GM04504 (cell line): Measurements from ENCODE around the gene PPFIA2.
A peak's percentile ranks its signal among the peaks of the same experiment; 100 is the strongest.
"Not testable (repeated sequence)": the region's sequence is repeated elsewhere in the genome, so short reads cannot be mapped to it uniquely, and the experiment has no call there.

Source experiments
- DNase-seq: peaks from one replicate; pipeline ENCODE4 v3.0.0-alpha.2; 2012; ENCODE audit warnings: low read depth

Gene PPFIA2

GRCh38 chr12:81668475-81668874 is 90.7 kb downstream of the PPFIA2 start:
- DNase-seq, result peak; percentile 16

GRCh38 chr12:81659310-81659709 is 99.8 kb downstream of the PPFIA2 start:
- not testable (repeated sequence) for DNase-seq

GRCh38 chr12:81644503-81644902 is 114.6 kb downstream of the PPFIA2 start:
- no peak for DNase-seq

- DNase-seq, result no peak
Measured at GRCh38 chr12:81639196-81639595, 120.0 kb downstream of the PPFIA2 start.

GRCh38 chr12:81633127-81633526 is 126.0 kb downstream of the PPFIA2 start:
- DNase-seq, result no peak

GRCh38 chr12:81627336-81628189 is 131.6 kb downstream of the PPFIA2 start:
- DNase-seq, result peak; percentile 6

DNA sequence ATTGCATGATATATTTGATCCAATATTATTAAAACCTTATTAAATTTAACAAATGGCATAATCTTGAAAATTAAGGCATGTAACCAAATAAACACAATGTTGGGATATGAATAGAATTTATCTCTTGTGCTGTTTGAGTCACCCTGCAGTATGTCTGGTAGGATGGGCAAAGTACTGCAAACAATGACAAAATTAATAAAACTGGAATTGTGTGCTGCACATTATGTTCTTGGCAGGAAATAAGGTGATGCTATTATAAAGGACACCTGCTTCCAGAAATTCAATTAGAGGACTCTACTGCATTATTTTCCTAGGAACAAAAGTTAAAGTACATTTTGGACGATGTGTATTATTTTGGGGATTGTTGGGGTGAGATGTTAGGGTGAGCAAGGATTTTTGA is 132.7 kb downstream of the PPFIA2 start:
- no peak for DNase-seq

DNA sequence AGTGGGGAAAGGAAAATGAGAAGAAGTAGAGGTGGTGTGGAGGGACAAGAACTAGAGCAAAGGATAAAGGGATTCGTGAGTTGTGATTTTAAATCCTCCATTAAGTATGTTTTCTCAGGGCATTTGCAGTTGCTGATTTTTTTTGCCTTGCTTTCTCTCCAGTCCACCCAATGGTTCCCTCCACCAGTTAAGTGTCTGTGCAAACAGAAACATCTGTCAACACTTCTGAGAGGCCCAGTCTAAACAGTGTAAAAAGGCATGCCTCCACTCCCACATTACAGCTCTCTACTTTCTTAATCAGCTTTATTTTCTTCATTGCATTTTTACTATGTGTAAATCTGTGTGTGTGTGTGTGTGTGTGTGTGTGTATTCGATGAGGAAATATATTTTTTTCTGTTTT is 141.2 kb downstream of the PPFIA2 start:
- no peak for DNase-seq

GRCh38 chr12:81615026-81615588 is 144.0 kb downstream of the PPFIA2 start:
- no peak for DNase-seq

- DNase-seq, result no peak
Measured at GRCh38 chr12:81610955-81611889, 147.9 kb downstream of the PPFIA2 start.

DNA sequence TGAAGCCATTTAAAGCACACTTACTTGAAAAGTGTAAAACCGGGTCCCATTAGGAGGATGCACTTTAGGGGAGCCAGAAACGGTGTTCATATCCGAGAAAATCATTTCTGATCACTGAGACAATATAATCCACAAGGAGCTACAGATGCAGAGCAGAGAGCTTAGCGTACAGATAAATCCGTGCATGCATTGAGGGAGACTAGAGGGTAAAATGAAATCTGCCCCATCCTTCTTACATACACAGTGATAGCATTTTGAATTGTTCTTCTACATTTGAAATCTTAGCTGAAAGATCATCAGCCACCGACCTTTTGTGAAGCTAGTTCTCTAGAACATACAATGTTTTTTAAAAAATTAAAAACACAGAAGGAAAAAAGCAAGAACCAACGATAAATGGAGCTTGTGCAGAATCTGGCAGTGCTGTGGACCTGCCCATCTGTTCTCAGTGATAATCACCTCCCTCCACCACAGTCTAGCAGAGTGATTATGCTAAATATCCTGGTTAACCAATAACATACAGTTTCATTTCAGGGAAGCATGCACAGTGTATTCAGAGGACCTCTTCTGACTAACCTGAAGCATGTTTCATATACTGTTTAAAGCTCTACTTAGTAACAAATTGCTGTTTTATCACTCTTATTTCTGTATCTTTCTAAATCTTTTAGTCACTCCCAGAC is 161.1 kb downstream of the PPFIA2 start:
- no peak for DNase-seq

DNA sequence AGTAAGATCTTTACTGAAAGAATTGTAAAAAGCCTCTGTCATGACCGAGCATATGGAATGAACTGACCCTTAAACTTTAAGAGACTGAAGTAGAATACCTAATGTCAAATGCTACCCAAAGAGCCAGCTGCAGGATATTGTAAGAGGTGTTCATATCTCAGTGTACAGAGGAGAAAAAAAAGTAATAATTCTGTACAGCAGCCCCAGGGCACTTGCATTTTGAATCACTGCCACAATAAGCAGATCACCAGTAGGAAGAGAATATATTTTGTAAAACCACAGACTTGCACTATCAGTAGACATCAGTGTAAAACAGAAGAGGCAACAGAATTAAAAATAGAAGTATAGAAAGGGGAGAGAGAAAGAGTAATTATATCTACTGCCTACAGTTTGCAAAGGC is 162.6 kb downstream of the PPFIA2 start:
- DNase-seq, result no peak

GRCh38 chr12:81591256-81591655 is 167.9 kb downstream of the PPFIA2 start:
- no peak for DNase-seq

DNA sequence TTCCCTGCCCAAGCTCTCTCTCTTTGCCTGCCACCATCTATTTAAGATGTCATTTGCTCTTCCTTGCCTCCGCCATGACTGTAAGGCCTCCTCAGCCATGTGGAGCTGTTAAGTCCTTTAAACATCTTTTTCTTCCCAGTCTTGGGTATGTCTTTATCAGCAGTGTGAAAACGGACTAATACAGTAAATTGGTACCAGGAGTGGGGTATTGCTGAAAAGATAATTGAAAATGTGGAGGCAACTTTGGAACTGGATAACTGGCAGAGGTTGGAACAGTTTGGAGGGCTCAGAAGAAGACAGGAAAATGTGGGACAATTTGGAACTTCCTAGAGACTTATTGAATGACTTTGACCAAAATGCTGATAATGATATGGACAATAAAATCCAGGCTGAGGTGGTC is 168.4 kb downstream of the PPFIA2 start:
- DNase-seq, result not testable (repeated sequence)

- no peak for DNase-seq
Measured at GRCh38 chr12:81588235-81589008, 170.7 kb downstream of the PPFIA2 start.

DNA sequence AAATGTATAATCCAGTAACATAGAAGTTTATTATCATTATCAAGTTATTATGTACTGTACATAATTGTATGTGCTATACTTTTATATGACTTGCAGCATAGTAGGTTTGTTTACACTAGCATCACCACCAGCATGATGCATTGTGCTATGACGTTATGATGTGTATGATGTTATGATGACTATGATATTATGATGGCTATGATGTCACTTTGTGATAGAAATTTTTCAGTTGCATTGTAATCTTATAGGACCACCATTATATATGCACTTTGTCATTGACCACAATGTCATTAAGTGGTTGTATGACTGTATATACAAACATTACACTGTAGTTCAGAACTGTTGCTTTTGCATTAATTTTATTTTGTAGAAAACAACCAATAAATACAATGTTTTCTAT is 173.4 kb downstream of the PPFIA2 start:
- DNase-seq, result no peak

DNA sequence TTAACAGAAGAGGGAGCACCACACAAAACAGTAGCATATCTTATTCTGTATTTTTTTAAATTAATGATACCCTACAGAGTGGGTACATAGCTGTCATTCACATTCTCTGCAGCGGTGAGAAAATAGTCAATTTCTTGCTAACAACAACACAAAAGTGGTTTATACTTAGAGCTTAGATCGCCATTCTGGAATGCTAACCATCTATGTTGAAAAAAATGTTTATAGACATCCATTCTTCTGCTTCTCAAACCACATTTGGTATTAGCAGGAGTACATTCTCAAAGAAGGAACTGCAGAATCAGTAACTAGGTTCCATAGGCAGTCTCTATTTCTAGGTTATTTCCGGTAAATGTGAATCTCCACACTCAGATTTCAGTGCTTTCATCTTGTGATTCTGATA is 185.9 kb downstream of the PPFIA2 start:
- no peak for DNase-seq

- DNase-seq, result no peak
Measured at GRCh38 chr12:81572411-81572810, 186.7 kb downstream of the PPFIA2 start.

DNA sequence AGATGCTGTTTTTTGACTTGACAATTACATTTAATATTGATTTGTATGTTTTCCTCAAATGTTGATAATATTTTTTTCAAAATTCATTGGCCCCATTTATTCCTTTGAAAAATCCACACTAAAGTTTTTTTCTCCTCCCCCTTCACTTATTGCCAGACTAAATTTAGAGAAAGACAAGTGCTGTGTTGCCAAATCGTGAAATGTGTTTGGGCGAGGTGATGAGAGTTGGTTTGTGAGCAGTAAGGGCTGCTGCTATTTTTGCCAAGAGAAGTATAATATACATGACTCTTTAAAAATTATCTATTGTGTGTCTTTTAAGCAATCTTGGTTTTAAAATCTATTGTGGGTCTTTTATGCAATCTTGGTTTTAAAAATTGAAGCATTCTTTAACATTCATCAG is 188.9 kb downstream of the PPFIA2 start:
- DNase-seq, result no peak

GRCh38 chr12:81564237-81564636 is 194.9 kb downstream of the PPFIA2 start:
- no peak for DNase-seq

- no peak for DNase-seq
Measured at GRCh38 chr12:81558031-81558430, 201.1 kb downstream of the PPFIA2 start.
